NCI-H146 treated with DMSO at 0.1 percent for 48 hours (cell line): ENCODE measurements around the gene CPA1.

Source experiments
- DNase-seq: peaks from one replicate; lab custom pipeline; 2025; ENCODE audit not compliant: unreplicated experiment; lab: John Stamatoyannopoulos, UW

The CPA1 gene

DNA sequence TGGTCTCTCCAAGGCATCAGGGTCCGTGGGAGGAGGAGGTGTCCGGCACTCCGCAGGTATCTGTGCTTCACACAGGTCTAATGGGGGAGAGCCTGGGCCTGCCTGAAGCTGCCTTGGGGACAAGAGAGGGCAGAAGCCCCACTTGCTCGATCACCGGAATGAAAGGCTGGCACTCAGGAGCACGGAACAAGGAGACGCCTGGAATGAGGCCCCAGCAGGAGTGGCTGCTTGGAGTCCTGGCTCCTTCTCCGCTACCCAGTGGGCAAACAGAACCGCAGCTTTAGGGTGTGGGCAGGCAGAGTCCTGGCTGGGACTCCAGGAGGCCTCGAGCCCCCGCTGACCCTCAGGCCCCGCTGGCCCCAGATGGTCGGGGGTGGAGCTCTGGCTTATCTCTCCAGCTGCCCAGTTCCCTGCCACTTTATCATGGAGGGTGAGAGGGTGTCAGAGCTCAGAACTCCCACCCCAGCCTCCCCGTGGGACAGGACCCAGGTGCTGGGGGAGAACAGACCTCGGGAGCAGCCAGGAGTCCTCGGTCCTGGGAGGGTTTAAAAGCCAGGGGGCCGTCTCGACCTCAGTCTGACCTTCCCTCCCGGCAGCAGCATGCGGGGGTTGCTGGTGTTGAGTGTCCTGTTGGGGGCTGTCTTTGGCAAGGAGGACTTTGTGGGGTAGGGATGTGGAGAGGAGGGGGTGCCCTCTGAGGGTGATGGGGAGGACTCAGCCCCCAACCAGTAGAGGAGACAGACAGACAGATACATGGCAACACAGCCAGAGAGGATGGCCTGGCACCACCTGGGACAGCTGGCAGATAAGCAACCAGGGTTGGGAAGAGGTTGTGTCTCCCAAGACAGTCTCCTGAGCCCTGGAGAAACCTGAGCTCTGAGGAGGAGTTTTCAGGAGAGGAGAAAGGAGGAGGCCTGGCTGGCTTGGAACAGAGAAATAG is at the start of gene CPA1:
Gene CPA1 (plus strand): TSS at position 574 of the 940 bp plus-strand sequence. CDS start 27 bp downstream, at position 601.
- no peak for DNase-seq

DNA sequence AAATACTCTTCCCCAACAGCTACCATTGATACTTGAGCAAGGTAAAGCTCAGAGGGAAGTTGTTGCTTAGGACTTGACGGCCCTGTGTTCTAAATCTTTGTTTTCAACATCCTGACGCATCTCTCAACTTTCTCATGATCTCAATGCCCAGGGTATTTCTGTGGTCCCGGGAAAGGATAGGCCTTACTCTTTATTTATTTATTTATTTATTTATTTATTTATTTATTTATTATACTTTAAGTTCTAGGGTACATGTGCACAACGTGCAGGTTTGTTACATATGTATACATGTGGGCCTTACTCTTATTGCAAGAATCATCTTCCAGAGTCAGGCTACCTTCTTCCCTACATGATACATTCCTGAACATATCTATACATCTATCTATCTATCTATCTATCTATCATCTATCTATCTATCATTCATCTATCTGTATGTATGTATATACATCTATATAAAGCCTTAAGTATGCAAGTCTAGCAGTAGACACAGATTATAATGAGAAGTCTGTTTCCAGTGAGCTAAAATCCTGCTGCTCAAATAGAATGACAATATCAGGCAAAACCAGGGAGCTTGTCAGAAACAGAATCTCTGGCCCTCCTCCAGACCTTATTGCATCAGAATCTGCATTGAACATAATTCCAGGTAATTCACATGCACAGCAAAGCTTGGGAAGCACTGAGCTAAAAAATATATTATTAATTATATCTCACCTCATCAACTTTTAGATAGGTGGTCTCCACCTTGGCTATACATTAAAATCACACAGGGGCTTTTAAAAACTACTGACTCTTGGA is 47.8 kb upstream of the CPA1 start:
- DNase-seq: no peak

DNA sequence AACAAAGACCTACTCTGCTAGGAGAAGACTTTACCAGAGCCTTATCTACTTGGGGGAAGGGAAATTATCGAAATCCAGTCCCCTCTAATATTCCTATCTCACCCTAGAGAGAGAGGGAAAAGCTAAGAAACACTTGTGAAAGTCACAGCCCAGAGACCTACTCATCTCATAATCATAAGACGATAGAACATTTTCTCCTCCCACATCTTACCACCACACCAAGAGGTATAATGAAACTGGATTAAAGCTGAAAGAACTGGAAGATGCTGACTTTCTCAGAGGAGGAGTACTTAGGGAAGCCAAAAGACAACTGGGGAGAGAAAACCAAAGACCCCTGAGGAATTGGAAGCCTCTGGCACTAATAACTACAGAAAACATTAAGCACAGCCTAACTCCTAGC is 46.5 kb upstream of the CPA1 start:
- DNase-seq: no peak

DNA sequence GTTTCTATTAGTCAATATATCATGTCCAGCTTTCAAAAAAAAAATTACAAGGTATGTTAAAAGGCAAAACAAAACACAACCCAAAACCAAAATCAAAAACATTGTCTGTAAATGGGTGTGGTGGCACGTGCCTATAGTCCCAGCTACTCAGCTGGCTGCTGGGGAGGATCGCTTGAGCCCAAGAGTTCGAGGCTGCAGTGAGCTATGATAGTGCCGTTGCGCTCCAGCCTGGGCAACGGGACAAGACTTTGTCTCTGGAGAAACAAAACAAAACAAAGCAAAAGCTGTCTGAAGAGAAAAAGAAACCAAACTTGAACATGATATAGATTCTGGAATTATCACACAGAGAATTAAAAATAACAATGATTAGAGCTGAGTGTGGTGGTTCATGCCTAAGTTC is 46.0 kb upstream of the CPA1 start:
- DNase-seq: no peak

DNA sequence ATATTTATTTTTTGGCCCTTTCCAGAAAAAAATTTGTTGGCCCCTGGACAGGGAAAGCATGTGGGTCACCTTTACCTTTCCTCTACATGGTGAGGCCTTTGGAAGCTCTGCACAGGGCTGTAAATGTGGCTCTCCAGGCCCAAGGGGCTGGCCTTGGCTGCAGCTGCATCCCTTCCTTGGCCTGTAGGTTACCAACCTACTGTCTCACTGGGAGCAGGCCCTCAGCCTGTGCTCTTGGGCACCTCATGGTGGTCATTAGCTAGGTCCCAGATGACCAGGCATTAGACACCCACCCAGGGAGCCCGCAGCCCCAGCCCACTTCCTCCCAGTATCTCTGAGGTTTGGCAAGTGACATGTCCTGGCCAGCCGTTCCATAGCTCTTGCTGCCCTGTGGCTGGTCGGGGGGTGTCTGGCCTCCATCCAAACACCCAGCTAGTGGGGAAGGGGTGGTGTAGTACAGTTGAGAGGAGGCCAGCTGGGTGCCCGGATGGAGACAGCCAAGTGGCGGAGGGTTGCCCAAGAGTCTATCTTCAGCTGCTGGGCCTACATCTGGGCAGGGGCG is 42.8 kb upstream of the CPA1 start:
- DNase-seq: no peak

DNA sequence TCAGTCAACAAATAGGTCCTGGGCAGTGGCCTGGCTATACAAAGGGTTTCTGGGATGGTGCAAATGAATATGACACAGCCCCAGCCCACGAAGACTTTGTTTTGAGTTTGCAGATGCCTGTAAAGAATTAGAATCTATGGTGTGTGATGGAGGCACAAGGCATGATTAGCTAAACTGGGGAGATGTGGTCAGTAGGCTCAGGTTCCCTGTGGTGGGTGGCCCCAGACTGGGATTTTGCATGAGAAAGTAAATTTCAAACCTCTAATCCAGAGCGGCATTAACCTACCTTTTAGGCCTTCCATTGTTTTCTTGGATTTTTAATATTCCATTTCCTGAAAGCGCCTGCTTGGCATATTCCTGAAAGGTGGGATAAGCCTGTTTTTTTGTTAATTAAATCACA is 42.1 kb upstream of the CPA1 start:
- no peak for DNase-seq

DNA sequence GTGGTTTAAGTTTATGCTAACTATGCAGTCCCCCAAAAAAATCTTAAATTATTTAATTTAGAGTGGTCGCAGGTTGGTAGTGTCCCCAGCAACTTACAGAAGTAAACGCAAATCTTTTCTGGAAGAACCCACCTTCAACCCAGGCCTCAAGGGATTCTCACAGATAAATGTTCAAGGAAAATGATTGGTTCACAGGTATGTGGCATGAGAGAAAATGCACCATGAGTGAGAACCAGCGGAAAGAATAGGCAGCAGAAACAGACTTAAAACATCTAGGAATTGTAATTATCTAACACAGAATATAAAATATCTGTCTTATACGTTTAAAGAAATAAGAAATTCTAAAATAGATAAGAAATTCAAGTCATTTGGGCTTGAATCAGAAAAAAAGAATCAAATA is 38.4 kb upstream of the CPA1 start:
- no peak for DNase-seq

DNA sequence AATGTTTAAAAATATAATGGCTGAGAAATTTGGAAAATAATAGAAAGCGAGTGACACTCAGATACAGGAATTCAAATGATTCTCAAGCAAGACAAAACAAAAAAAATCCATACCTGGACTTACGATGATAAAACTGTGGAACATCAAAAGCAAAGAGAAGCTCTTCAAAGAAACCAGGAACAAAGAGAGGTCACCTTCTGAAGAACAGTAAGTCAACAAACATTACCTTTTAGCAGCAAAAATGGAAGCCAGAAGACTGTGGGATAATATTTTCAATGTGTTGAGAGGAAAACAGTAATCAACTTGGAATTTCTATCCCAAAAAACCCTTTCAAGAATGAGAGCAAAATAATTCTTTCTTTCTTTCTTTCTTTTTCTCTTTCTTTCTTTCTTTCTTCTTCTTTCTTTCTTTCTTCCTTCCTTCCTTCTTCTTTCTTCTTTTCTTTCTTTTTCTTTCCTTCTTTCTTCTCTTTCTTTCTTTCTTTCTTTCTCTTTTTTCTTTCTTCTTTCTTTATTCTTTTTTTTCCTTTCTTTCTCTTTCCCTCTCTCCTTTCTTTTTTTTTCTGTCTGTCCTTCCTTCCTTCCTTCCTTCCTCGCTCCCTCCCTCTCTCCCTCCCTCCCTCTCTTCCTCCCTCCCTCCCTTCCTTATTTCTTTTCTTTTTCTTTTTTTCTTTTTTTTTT is 37.5 kb upstream of the CPA1 start:
- no peak for DNase-seq

DNA sequence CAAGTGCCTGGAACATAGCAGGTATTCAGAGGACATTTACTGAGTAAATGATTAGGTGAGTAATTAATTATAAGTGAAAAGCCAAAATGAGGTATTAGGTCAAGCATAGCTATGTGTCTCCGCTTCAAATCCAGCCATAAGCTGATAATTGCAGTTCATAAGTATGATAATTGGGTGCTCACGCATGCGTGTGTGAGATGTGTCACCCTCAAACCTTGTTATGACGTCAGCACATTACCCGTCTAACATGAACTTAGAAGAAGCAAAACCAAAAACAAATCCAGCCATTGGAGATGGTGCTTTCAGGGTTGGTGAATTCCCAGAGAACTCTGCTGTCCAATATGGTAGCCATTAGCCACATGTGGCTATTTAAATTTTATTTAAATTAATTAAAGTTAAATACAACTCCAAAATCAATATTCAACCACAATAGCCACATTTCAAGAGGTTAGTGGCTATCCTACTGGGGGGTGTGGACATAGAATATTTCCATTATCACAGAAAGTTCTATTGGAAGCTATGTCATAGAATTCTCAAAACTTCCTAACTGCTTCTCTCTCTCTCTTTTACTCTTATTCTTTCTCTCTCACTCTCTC is 35.9 kb upstream of the CPA1 start, which contains the start of gene CPA5:
Gene CPA5 (plus strand): TSS at position 546 of the 596 bp plus-strand sequence. CDS start 1,670 bp downstream, outside the sequence.
- no peak for DNase-seq

DNA sequence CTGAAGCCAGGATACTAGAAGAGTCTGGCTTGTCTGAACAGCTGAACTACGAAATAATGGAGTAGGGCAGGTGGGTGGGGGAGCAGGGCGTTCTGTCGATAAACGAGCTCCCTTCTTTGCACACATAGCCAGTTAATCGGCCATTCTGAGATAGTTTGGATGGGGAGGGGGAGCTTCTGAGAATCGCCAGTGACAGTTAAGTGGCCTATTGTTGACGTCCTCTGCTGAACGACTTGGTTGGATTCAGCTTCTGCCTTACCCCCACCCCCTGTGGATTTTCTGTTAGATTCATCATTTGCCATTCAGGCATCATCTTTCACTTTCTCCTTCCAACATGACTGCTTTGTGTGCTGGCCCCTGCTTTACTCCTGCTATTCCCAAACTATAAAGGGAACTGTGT is 35.2 kb upstream of the CPA1 start:
- DNase-seq: peak; percentile 79

DNA sequence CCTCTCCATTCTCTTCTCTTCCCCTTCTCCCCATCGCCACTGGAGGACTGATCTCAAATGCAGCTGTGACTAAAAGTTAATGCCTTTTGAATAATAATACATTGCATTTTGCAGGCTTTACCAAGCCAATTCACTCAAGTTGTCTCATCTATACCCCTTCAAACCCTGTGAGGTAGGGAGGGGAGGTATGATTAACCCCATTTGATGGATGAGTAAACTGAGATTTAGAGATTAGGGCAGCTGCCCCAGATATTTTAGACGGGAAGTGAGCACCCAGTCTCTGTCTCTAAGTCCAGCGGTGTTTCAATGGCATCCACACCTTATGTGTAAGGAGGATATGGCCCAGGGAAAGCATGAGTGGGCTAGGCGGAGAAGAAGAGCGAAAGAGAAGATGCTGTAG is 34.6 kb upstream of the CPA1 start:
- no peak for DNase-seq

DNA sequence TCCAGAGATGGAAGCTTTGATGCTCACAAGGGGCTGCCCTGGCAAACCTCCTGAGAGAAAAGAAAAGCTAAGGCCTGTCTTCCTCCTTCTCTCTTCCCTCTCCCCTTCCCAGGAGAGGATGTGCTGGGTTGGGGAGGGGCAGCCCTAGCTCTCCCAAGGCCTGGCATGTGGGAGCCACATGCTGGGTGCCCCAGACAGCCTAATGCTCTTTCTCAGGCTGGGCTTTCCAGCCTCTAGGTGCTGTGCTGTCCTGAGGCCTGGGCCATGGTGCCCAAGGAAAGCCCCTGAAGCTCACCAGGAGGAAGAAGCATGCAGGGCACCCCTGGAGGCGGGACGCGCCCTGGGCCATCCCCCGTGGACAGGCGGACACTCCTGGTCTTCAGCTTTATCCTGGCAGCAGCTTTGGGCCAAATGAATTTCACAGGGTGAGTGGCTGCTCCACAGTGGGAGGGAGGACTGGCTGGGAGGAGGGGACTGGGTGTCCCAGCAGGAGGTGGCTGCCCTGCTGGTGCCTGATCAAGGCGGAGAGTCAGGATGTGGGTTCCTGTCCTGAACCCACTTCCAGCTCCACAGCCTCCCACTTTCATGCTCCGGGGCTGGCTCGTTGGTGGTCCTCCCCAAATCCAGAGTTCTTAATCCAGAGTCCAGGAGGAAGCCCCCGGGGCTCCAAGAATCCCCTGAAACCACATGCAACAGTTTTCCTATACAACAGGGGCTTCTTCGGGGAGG is 34.0 kb upstream of the CPA1 start:
- DNase-seq: no peak

DNA sequence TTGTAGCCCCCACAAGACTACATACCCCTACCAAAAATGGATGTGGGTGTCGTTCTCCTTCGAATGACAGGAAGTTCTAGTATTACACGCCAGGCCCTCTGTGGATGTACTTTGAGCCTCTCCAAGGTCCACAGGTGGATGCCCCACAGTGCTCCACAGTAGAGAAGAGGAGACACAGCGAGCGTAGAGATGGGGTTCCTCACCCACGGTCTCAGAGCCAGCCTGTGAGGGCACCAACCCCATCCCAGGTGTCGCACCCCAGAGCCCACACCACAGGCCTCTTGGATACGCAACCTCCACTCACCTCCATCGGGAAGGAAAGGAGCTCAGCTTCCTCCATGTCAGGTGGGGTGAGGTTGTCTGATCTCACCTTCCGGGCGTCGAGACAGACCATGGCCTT is 33.4 kb upstream of the CPA1 start:
- DNase-seq: no peak

DNA sequence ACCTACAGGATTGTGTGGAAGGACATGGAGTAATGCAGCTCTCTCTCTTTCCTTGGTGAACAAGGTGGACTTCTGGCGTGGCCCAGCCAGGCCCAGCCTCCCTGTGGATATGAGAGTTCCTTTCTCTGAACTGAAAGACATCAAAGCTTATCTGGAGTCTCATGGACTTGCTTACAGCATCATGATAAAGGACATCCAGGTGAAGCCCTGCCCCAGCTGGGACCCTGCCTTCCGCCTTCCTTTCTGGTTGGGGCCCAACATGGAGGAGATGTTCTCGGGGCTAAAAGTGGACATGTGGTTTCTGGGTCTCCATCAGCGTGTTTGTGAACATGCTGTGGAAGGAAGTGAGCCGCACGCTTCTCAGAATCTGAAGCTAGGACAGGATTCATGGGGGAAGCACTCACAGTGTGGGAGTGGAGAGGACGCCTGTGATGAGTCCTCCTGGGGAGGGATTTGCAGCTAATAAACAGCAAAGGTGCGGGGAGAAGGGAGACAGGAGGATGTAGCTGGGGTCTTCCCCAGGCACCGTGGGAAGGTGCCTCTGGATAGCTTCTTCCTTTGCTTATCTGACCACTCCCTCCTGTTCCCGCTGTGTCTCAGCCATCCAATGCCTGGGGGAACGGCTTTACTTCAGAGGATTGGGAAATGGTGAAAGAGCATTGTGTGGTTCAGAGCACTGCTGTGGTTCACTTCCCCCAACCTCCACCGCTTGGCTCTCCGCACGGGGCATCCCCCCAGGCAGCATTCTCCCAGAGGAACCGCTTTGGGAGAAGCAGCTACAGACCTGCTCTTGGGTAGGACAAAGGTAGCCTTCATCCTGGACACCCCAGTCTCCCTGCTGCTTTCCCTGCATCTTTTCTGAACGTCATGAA is 30.1 kb upstream of the CPA1 start:
- no peak for DNase-seq

DNA sequence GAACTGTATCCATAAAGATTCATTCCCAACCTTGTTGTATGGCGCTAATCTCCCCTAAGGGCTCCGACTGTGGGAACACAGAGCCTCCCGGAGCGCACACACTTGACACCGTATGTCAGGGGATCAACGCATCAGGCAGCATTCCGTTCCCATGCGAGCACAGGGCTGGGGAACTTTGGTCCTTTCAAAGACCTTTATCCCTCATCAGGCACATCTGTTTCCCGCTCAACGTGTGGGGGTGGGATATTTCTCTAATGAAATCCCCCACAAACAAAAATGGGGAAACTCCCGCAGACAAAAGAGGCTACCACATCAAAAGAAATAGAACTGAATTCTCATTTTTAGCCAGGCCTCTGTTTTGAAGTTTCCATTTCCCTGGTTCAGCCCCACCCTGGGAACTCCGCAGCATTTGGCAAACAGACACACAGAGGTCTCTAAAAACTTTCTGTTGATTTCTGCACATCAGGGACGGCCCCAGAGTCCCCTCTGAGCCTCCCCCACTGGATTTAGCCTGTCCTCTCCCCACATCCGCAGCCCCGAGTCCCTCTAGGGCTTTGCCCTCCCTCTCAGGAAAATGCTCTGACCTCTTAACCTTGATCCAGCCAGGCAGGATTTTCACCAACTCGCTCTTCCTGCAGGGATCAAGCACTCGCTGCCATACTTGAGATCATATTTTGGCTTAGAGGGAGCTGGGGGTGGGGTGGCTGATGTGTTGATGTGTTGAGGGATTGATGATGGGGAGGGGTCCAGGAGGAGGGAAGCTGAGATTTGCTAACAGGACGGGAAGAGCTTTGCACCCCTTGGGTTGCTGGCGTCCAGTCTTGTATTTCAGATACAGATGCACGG is 29.1 kb upstream of the CPA1 start:
- DNase-seq: no peak

DNA sequence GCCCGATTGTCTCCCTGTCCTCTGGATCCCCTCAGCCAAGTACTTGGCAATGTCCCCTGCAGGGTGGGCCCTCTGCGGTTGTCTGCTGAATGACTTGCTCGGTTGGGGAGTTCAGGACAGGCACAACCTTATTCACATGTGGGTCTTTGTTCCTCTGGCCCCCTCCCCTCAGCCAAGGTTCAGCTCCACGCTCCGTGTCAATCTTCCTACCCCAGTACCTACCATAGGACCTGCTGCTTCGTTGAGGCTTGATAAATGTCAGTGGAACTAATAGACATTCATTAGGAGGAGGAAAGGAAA is 28.6 kb upstream of the CPA1 start:
- DNase-seq: no peak

DNA sequence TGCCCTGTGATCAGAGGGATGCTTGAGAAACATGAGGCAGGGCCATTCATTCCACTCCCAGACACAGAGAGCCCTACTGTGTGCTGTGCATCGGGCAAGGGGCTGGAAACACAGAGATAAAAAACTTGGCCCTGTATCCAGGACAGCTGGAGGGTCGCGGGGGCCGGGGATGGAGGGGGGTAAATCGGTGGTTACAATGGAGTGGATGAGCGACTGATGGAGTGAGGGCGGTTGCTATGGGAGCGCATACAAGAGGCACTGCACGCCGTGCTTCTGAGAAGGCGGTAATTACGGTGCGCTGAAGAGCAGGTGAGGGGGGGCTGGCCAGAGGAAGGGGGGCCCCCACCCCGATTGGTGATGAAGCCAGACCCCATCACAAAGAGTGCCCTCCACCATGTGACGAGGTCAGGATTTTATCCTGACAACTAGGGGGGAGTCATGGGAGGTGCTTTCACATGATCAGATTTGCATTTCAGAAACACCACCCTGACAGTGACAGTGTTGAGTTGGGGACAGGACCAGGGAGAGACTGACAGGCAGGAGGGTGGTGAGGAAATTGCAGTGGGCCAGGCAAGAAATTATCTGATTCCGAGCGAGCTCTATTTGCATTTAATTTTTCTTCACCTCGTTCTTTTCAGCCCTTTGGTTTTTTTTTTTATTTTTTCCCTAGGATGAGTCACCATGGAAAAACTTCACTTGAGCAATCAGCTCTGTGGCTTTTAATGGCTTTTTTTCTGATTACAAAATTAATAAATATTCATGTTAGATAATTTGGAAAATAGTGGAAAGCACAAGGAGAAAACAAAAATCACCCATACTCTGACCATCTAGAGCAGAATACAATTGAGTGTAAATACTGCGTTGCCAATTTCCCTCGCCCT is 27.9 kb upstream of the CPA1 start:
- peak; percentile 85 for DNase-seq
